ENCODE data around the gene COL4A4.

GRCh38 chr2:227057743-227058447 is 106.1 kb downstream of the COL4A4 start:
- TF ChIP-seq CTCF (IDR thresholded peaks at IDR 0.05): no peak
- no peak for TF ChIP-seq FOXP4 (CRISPR knock-in tag; IDR thresholded peaks at IDR 0.05)
- TF ChIP-seq ZNF425 (CRISPR knock-in tag; conservative IDR thresholded peaks at IDR 0.05): no peak
- TF ChIP-seq NR1H2 (CRISPR knock-in tag; IDR thresholded peaks at IDR 0.05): no peak
- no peak for TF ChIP-seq RORB (CRISPR knock-in tag; IDR thresholded peaks at IDR 0.05)
- TF ChIP-seq IRF2 (CRISPR knock-in tag; IDR thresholded peaks at IDR 0.05; ENCODE audit: borderline replicate concordance, low read depth): no peak
- TF ChIP-seq ZNF317 (CRISPR knock-in tag; IDR thresholded peaks at IDR 0.05; ENCODE audit: borderline replicate concordance, low read depth): no peak

All from WTC11 (cell line).